Renal cortex interstitium (tissue), 11 donors: Measurements from ENCODE around the gene PUM2. TPM values are rescaled to one million over a fixed set of nuclear protein-coding genes. Genes with fewer than 3 reads are reported as not detected.

Source experiments
- DNase-seq, 11 donors: peaks; one replicate each; pipeline ENCODE4 v3.0.0-alpha.2; 2013; ENCODE audit warnings: low read depth in 9 of 11, low spot score in 4 of 11; ENCODE audit errors: extremely low read depth in 1 of 11
- polyA plus RNA-seq, 3 donors: library from polyadenylated mRNA; unstranded; fragments of 120-200 nt; gene quantifications; one replicate each; pipeline ENCODE4 v1.2.1, GENCODE V29; 2013; ENCODE audit not compliant: insufficient read length in 3 of 3

Gene PUM2
- polyA plus RNA-seq, 3 donors: 99.2 to 112 (median 105) TPM

- no peak for DNase-seq
These were observed 151.6 kb downstream of the PUM2 start for GRCh38 chr2:20198796-20199632.

Other genes with a start within 250 kb of the PUM2 start
- 10 to 100 TPM; 22.8 to 30.0 (median 24.6) TPM for gene SDC1, start 125.7 kb downstream of the PUM2 start, polyA plus RNA-seq
- 100 to 1,000 TPM in 2 of 3 donors, 10 to 100 TPM in 1; 82.5 to 103 (median 101) TPM for gene RHOB, start 96.2 kb upstream of the PUM2 start, polyA plus RNA-seq